ENCODE measurements around the gene ARRB2. TPM values are rescaled to one million over a fixed set of nuclear protein-coding genes. Genes with fewer than 3 reads are reported as not detected.

The ARRB2 gene
- total and polyA plus RNA-seq, 2 donors (not counting 3 experiments of a cell fraction or from before 2014, with no cell fraction given): 18.6 to 21.3 TPM

DNA sequence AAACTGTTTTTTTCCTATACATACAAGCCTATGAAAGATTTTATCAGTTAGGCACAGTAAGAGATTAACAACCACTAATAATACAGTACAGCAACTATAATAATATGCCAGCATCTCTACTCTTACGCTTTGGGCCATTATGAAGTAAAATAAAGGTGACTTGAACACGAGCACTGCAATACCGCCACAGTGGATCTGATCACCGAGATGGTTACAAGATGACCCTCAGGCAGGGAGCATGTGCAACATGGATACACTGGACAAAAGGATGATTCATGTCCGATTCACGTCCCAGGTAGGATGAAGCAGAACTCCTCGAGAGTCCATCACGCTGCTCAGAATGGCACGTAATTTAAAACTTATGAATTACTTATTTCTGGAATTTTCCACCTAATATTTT, 17.0 kb upstream of the ARRB2 start:
- Histone ChIP-seq H3K4me3 (replicated peaks in 1 of 3; ENCODE audit: insufficient read depth in 1 of 3, low read depth in 1 of 3, low read length in 3 of 3) (no peak overlapping the region), H3K79me2 (ENCODE audit: control insufficient read depth, insufficient read depth, low read length) (peaks cover 50% of the 10 kb centered on the region), H3K9ac (replicated peaks; ENCODE audit: extremely low read depth, insufficient read depth, low read length) (no peak overlapping the region), H3K4me1 (ENCODE audit: control insufficient read depth, extremely low read depth, insufficient read depth, low read length) (no peaks in the 10 kb centered on the region), H2AFZ (ENCODE audit: low read depth, low read length) (no peak overlapping the region), H3K27me3 (ENCODE audit: control insufficient read depth in 2 of 2, insufficient read depth in 2 of 2, low read length in 2 of 2) (no peaks in the 10 kb centered on the region), H3K9me1 (replicated peaks; ENCODE audit: control insufficient read depth, extremely low read depth, insufficient read depth, low read length) (no peaks in the 10 kb centered on the region), H4K20me1 (replicated peaks; ENCODE audit: control insufficient read depth, extremely low read depth, insufficient read depth, low read length) (no peaks in the 10 kb centered on the region), H3K36me3 (ENCODE audit: control insufficient read depth in 2 of 2, extremely low read depth in 1 of 2, insufficient read depth in 2 of 2, low read length in 2 of 2) (peaks cover 2 to 3% of the 10 kb centered on the region in 2 experiments), H3K4me2 (ENCODE audit: insufficient read depth, low read length) (no peak overlapping the region), H3K27ac (ENCODE audit: insufficient read depth, low read depth, low read length) (no peak overlapping the region), H3K9me3 (replicated peaks; ENCODE audit: control insufficient read depth, insufficient read depth, low read length) (no peaks in the 10 kb centered on the region)
- ChIA-PET CTCF (no interaction called here), POLR2A (no interaction called here)
- dilution Hi-C loops (cut with MboI; ENCODE audit: extremely low pct_ligation_motif_present, low sequenced_read_pairs) (no loop called here), intact Hi-C loops (cut with micrococcal nuclease) (no loop called here)
- FAIRE-seq (no peak), DNase-seq (ENCODE audit: low read depth, low spot score) (no peak)
- TF ChIP-seq JUN (IDR thresholded peaks at IDR 0.05; ENCODE audit: borderline replicate concordance, insufficient read depth, insufficient read length, low read depth) (no peak), POLR2AphosphoS5 (IDR thresholded peaks at IDR 0.05; ENCODE audit: insufficient read depth, low read depth, low read length) (no peak), POLR2A (IDR thresholded peaks at IDR 0.05; ENCODE audit: low read depth, low read length) (no peak), GATA2 (IDR thresholded peaks at IDR 0.05; ENCODE audit: insufficient read depth, insufficient read length, low read depth, low read length) (no peak), MYC (IDR thresholded peaks at IDR 0.05; ENCODE audit: low read depth, low read length) (no peak), FOS (IDR thresholded peaks at IDR 0.05; ENCODE audit: borderline replicate concordance, insufficient read depth, low read length) (no peak), EZH2 (IDR thresholded peaks at IDR 0.05; ENCODE audit: borderline replicate concordance, low read depth, low read length, severe bottlenecking) (no peak)
- TF ChIP-seq, protein P1, sequence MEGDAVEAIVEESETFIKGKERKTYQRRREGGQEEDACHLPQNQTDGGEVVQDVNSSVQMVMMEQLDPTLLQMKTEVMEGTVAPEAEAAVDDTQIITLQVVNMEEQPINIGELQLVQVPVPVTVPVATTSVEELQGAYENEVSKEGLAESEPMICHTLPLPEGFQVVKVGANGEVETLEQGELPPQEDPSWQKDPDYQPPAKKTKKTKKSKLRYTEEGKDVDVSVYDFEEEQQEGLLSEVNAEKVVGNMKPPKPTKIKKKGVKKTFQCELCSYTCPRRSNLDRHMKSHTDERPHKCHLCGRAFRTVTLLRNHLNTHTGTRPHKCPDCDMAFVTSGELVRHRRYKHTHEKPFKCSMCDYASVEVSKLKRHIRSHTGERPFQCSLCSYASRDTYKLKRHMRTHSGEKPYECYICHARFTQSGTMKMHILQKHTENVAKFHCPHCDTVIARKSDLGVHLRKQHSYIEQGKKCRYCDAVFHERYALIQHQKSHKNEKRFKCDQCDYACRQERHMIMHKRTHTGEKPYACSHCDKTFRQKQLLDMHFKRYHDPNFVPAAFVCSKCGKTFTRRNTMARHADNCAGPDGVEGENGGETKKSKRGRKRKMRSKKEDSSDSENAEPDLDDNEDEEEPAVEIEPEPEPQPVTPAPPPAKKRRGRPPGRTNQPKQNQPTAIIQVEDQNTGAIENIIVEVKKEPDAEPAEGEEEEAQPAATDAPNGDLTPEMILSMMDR (IDR thresholded peaks at IDR 0.05; ENCODE audit: extremely low read depth in 1 of 2, insufficient read depth in 1 of 2, low read depth in 1 of 2, low read length in 2 of 2): no peak
- TF ChIP-seq, protein P2, sequence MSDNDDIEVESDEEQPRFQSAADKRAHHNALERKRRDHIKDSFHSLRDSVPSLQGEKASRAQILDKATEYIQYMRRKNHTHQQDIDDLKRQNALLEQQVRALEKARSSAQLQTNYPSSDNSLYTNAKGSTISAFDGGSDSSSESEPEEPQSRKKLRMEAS (IDR thresholded peaks at IDR 0.05; ENCODE audit: insufficient read depth, insufficient read length): no peak
- no TSS peak for BruUV-seq (replicated peaks)

All from endothelial cell of umbilical vein (primary cell).